Astrocyte of the spinal cord (primary cell): ENCODE measurements around the gene SLC25A24.

Source experiments
- DNase-seq: peaks from one replicate; pipeline ENCODE4 v3.0.0; 2011; ENCODE audit warnings: low read depth, low spot score
- H3K4me3 ChIP-seq: 2 replicates; pipeline ENCODE4 v1.5.1; 2011; ENCODE audit warnings: low read depth, mild to moderate bottlenecking, low read length, moderate library complexity
- in situ Hi-C: cut with HindIII; loops from 2 replicates; pipeline ENCODE4 v1.10.0; 2017; ENCODE audit warnings: low sequenced_read_pairs
- TF ChIP-seq, protein P1 (sequence below): IDR thresholded peaks from 2 replicates; pipeline ENCODE4 v1.5.1; 2012; ENCODE audit warnings: low read depth, mild to moderate bottlenecking, low read length, inconsistent platforms

Gene SLC25A24

DNA sequence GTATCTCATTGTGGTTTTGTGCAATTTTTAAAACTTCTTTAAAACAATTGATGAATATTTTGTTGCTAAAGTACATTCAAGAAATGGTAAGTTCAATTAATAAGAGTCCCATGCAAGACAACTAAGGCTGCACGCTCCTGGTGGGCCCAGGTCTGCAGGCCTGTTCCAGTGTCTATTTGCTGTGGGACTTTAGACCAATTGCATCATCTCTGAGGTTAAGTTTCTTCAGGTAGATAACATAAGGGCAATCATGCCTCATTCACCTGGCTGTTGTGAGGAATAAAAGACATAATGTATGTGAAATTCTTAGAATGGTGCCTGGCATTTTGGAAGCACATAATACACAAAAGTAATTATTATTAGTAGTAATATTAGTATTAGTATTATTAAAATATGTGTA lies 82.9 kb downstream of the SLC25A24 start:
- TF ChIP-seq, protein P1, sequence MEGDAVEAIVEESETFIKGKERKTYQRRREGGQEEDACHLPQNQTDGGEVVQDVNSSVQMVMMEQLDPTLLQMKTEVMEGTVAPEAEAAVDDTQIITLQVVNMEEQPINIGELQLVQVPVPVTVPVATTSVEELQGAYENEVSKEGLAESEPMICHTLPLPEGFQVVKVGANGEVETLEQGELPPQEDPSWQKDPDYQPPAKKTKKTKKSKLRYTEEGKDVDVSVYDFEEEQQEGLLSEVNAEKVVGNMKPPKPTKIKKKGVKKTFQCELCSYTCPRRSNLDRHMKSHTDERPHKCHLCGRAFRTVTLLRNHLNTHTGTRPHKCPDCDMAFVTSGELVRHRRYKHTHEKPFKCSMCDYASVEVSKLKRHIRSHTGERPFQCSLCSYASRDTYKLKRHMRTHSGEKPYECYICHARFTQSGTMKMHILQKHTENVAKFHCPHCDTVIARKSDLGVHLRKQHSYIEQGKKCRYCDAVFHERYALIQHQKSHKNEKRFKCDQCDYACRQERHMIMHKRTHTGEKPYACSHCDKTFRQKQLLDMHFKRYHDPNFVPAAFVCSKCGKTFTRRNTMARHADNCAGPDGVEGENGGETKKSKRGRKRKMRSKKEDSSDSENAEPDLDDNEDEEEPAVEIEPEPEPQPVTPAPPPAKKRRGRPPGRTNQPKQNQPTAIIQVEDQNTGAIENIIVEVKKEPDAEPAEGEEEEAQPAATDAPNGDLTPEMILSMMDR = no peak
- no peak overlapping the region for H3K4me3 ChIP-seq
- in situ Hi-C loops = no loop called here
- no peak for DNase-seq

DNA sequence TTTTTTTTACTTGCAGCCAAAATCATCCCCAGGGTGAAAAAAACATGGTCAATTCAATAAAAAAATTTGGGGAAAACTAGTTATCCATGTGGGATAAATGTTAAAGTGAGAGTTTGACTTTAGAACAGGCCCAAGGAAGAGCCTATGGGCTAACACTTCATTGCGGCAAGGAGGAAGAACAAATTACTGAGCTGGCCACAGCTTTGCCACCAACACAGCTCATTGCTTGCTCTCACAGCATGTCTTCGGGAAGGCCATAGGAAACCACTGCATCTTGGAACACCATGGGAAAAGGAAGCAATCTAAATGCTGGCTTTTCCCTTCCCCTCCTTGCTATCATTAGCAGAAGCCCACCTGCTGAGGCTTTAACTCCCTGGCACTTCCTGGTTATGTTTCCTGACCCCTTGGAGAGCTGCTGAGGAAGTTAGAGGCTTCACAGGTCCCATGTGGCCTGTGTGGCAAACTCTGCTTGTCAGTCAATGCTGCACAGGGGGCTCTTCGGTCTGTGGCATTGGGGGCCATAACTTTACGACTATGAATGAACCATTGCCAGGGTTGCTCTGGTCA lies 86.0 kb downstream of the SLC25A24 start:
- in situ Hi-C loops = no loop called here
- TF ChIP-seq, protein P1 = no peak
- DNase-seq = no peak
- H3K4me3 ChIP-seq = no peak overlapping the region

DNA sequence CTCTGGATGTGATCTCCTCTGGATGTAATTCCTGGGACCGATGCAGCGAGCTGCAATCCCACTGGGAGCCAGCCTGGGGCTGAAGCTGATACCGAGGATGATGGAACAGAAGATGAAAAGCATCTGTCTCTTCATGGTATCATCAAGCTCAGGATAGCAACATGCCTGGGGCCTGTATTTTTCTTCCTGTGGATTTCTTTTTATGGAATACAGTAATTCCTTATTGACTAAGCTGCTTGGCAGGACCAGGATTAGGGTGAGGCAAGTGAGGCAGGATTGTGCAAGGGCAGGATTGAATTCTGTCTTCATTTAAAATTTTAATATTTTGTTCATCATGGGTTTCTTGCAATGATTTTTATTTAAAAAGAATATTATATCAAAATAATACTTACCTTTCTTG lies 86.6 kb downstream of the SLC25A24 start:
- in situ Hi-C loops = no loop called here
- H3K4me3 ChIP-seq = no peak overlapping the region
- TF ChIP-seq, protein P1 = no peak
- no peak for DNase-seq

DNA sequence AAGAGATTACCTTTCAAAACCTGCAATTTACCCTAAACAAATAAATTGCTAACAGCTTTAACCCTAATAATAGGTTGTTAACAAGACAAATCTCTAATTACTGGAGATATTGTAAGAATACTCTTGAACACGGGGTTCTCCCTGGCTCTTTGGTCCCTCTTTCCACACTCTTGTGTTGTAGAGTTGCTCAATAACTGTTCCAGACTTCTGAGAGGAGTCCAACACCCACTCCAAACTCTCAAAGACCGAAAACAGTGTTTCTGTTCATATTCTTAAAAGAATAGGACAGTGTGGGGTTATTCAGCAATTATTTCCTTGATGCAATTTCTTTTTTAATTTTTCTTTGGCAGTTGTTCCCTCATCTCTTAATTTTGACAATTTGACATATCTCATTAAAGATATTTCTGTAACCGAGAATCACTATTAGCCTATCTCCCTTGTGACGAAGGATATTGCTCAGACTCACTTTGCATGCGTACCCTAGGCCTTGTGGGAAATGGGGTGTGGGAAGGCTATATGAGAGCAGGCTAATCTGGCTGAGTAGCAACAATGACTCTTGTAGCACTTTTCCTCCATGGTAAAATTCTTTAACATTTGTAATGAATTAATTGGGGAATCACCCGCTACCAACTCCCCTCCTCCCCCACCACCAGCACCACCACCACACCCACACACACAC lies 90.7 kb downstream of the SLC25A24 start:
- TF ChIP-seq, protein P1 = no peak
- no peak overlapping the region for H3K4me3 ChIP-seq
- no peak for DNase-seq
- in situ Hi-C loops = no loop called here

DNA sequence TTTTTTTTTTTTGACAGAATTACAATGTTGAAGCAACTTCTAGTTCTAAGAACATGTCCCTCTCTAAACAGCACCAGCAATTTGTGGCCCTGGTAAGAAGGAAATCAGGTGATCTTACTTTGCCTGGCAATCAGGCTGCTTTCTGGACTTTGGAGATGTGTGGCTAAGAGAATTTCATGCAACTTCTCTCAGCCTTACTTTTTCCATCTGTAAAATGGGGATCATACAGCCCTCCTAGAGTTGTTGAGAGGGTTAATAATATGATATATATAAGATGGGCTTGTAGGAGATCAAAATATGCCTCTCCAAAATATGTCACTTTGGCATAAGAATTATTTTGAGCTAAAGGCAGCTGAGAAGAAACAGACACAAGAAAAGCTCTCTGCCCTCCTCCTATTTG lies 92.0 kb downstream of the SLC25A24 start:
- no peak overlapping the region for H3K4me3 ChIP-seq
- TF ChIP-seq, protein P1 = no peak
- no peak for DNase-seq
- in situ Hi-C loops = no loop called here

DNA sequence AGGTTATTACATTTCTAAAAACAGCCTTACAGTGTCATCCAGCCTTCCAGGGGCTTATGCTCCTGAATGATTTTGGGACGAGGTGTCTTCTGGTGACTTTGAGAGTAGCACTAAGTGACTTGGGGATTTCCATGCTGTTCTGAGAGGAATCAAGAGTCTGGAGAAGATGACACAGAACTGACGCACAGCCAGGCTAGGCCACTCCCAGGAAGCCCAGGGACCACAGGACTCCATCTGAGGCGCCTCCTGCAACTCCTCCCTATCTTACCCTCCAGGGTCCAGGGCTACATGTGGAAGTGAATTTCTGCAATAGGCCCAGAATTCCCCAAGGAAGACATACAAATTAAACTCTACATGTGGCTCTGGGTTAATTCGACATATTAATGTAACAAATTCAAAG lies 92.5 kb downstream of the SLC25A24 start:
- H3K4me3 ChIP-seq = no peak overlapping the region
- peak; percentile 38 for DNase-seq
- TF ChIP-seq, protein P1 = no peak
- in situ Hi-C loops = no loop called here
